GM12878 (cell line): ENCODE data around the gene NGDN. TPM values are rescaled to one million over a fixed set of nuclear protein-coding genes. Genes with fewer than 3 reads are reported as not detected.

ENCODE experiments used
- ATAC-seq: fragments of 200-7000 bp; cut with Tn5 transposase; 3 replicates; pipeline ENCODE4 v1.9.1; 2020; ENCODE audit warnings: mild to moderate bottlenecking, moderate library complexity
- BruUV-seq: library from RNA; stranded (reverse); fragments of 400-500 nt; replicated peaks from 2 replicates; lab custom pipeline; 2021; lab: Mats Ljungman, UMichigan
- CTCF ChIA-PET: fragments of 300-600 bp; sonication (Branson Sonifier 250); formaldehyde crosslinking; extraction: SDS; loops from one replicate; lab custom pipeline; 2021; ENCODE audit warnings: inconsistent platforms; lab: Yijun Ruan, JAX
- POLR2A ChIA-PET: fragments of 350-600 bp; formaldehyde crosslinking; extraction: SDS; loops from one replicate; lab custom pipeline; 2021; ENCODE audit warnings: inconsistent platforms; lab: Charles Lee
- RAD21 ChIA-PET: fragments of 300-600 bp; sonication (Branson Sonifier 250); formaldehyde crosslinking; loops from one replicate; lab custom pipeline; 2023; ENCODE audit warnings: antibody characterized with exemption; ENCODE audit not compliant: unreplicated experiment; lab: Charles Lee
- SMC1A ChIA-PET: fragments of 300-600 bp; sonication (Branson Sonifier 250); formaldehyde crosslinking; loops from one replicate; lab custom pipeline; 2023; ENCODE audit not compliant: unreplicated experiment, uncharacterized antibody; lab: Charles Lee
- DNase-seq: peaks from one replicate; pipeline ENCODE4 v3.0.0-alpha.2; 2011; ENCODE audit warnings: low read depth, low spot score
- FAIRE-seq: peaks from 3 replicates; lab custom pipeline; 2011; peaks lifted over from hg19 to GRCh38; lab: Jason Lieb, UNC
- H2AFZ ChIP-seq: 2 replicates; pipeline ENCODE4 v1.6.0; 2011; ENCODE audit warnings: low read depth, low read length, control low read depth; ENCODE audit not compliant: control insufficient read depth
- H3K27ac ChIP-seq: 2 replicates; pipeline ENCODE4 v1.5.1; 2011; ENCODE audit warnings: control low read depth; ENCODE audit not compliant: control insufficient read depth, insufficient read depth
- H3K27me3 ChIP-seq, 2 experiments: replicated peaks in 1 of 2; 2 replicates each; pipeline versions ENCODE4 v1.6.0 to v1.6.1; 2011; ENCODE audit warnings: low read length in 1 of 2; ENCODE audit not compliant: control insufficient read depth in 2 of 2, insufficient read depth in 2 of 2
- H3K36me3 ChIP-seq, 2 experiments: 2 replicates each; pipeline ENCODE4 v1.5.1; 2011; ENCODE audit warnings: low read length in 1 of 2; ENCODE audit not compliant: control insufficient read depth in 2 of 2, insufficient read depth in 2 of 2
- H3K4me1 ChIP-seq: 2 replicates; pipeline ENCODE4 v1.6.1; 2011; ENCODE audit warnings: mild to moderate bottlenecking, low read length, moderate library complexity, mixed read lengths; ENCODE audit not compliant: control insufficient read depth, insufficient read depth
- H3K4me2 ChIP-seq: 2 replicates; pipeline ENCODE4 v1.6.0; 2011; ENCODE audit warnings: control low read depth; ENCODE audit not compliant: control insufficient read depth, insufficient read depth
- H3K4me3 ChIP-seq: fragments of 200-600 bp; sonication (generic); 2 replicates; pipeline ENCODE4 v1.5.1; 2016
- H3K79me2 ChIP-seq: 2 replicates; pipeline ENCODE4 v1.6.0; 2011; ENCODE audit warnings: low read length; ENCODE audit not compliant: control insufficient read depth, insufficient read depth
- H3K9ac ChIP-seq: 2 replicates; pipeline ENCODE4 v1.8.0; 2011; ENCODE audit warnings: low read length, control low read depth, mixed read lengths; ENCODE audit not compliant: control insufficient read depth, insufficient read depth
- H3K9me3 ChIP-seq: replicated peaks from 3 replicates; pipeline ENCODE4 v1.5.1; 2011; ENCODE audit warnings: mild to moderate bottlenecking, low read length; ENCODE audit not compliant: control insufficient read depth, insufficient read depth
- H4K20me1 ChIP-seq: 2 replicates; pipeline ENCODE4 v1.6.0; 2011; ENCODE audit not compliant: control insufficient read depth, insufficient read depth
- ATF7 ChIP-seq: fragments of 450-650 bp; IDR thresholded peaks from 2 replicates; pipeline ENCODE4 v1.6.1; 2016; ENCODE audit warnings: low read depth, mild to moderate bottlenecking
- CHD1 ChIP-seq: IDR thresholded peaks from 2 replicates; pipeline ENCODE4 v1.6.1; 2012; ENCODE audit warnings: low read depth, low read length, improper control_type of control experiment
- EGR1 ChIP-seq, 2 experiments: IDR thresholded peaks; 1 replicate in 1 of 2; 2 replicates in 1 of 2; pipeline ENCODE4 v1.6.1; 2011 to 2012; ENCODE audit warnings: low read depth in 2 of 2, low read length in 2 of 2, borderline replicate concordance in 1 of 2, mild to moderate bottlenecking in 1 of 2, moderate library complexity in 1 of 2
- ELK1 ChIP-seq: IDR thresholded peaks from 2 replicates; pipeline ENCODE4 v1.6.1; 2012; ENCODE audit warnings: low read depth, low read length, improper control_type of control experiment
- GABPA ChIP-seq: IDR thresholded peaks from 2 replicates; pipeline ENCODE4 v1.6.1; 2014; ENCODE audit warnings: antibody characterized with exemption, low read depth, mild to moderate bottlenecking, inconsistent platforms
- MEF2B ChIP-seq: fragments of 450-650 bp; IDR thresholded peaks from 2 replicates; pipeline ENCODE4 v1.6.1; 2018; ENCODE audit warnings: mild to moderate bottlenecking, moderate library complexity; ENCODE audit not compliant: partially characterized antibody, poor library complexity, severe bottlenecking
- NFYA ChIP-seq: IDR thresholded peaks from 2 replicates; pipeline ENCODE4 v1.6.1; 2011; ENCODE audit warnings: low read depth, mild to moderate bottlenecking, low read length, improper control_type of control experiment, borderline replicate concordance
- NKRF ChIP-seq: fragments of 450-650 bp; conservative IDR thresholded peaks from 2 replicates; pipeline ENCODE4 v1.6.1; 2017; ENCODE audit warnings: mild to moderate bottlenecking, moderate library complexity
- PAX5 ChIP-seq: IDR thresholded peaks from 2 replicates; pipeline ENCODE4 v1.6.1; 2011; ENCODE audit warnings: low read depth, low read length, borderline replicate concordance
- PAX8 ChIP-seq: fragments of 450-650 bp; IDR thresholded peaks from 2 replicates; pipeline ENCODE4 v1.6.1; 2017; ENCODE audit warnings: mild to moderate bottlenecking, moderate library complexity
- SMARCA5 ChIP-seq: fragments of 450-650 bp; IDR thresholded peaks from 2 replicates; pipeline ENCODE4 v1.6.1; 2017; ENCODE audit warnings: mild to moderate bottlenecking
- SREBF2 ChIP-seq: IDR thresholded peaks from 2 replicates; pipeline ENCODE4 v1.6.1; 2012; ENCODE audit warnings: mild to moderate bottlenecking, low read length
- STAT1 ChIP-seq: fragments of 450-650 bp; conservative IDR thresholded peaks from 2 replicates; pipeline ENCODE4 v1.6.1; 2014; ENCODE audit warnings: antibody characterized with exemption, mild to moderate bottlenecking
- ZNF274 ChIP-seq: IDR thresholded peaks from one replicate; pipeline ENCODE4 v1.8.0; 2011; ENCODE audit not compliant: insufficient read length, insufficient read depth
- WGBS: methylation state at CpG from one replicate; pipeline ENCODE4 v1.1.6; 2016; ENCODE audit warnings: low lambda C conversion rate; ENCODE audit not compliant: insufficient replicate concordance, insufficient coverage; ENCODE audit errors: missing lambda C conversion rate; 5-methylcytosine and 5-hydroxymethylcytosine counted together
- in situ Hi-C: fragments of 300-500 bp; cut with MboI; formaldehyde crosslinking; loops from 9 replicates; pipeline ENCODE4 v1.14.3; 2018; ENCODE audit warnings: mixed read lengths
- intact Hi-C: fragments of 100-400 bp; cut with micrococcal nuclease; formaldehyde crosslinking; loops from one replicate; pipeline ENCODE4 v1.14.2; 2022; ENCODE audit not compliant: unreplicated experiment
- polyA plus RNA-seq, 11 experiments: library from polyadenylated mRNA; depleted of rRNA in 4 of 11; unstranded in 6 of 11; stranded (reverse) in 5 of 11; fragments of >200 nt; fragmentation: Nextera tagmentation in 4 of 11; fragmentation: Illumina TruSeq in 1 of 11; extraction: Ambion mirVana in 4 of 11; extraction: Trizol in 1 of 11; gene quantifications; 1 replicate in 1 of 11; 2 replicates in 10 of 11; pipeline versions ENCODE4 v1.2.1 to v1.2.3, GENCODE V29; 2011 to 2016; ENCODE audit warnings: inconsistent platforms in 2 of 11, missing spikeins in 2 of 11, low read depth in 1 of 11
- total RNA-seq, 4 experiments: library from RNA; depleted of rRNA in 3 of 4; stranded (reverse); fragments of >200 nt in 3 of 4; fragmentation: Illumina TruSeq in 1 of 4; extraction: Trizol in 1 of 4; gene quantifications; 2 replicates each; pipeline versions ENCODE4 v1.2.1 to v1.2.3, GENCODE V29; 2013 to 2021
- TF ChIP-seq, protein P1 (sequence below): IDR thresholded peaks from 2 replicates; pipeline ENCODE4 v1.6.1; 2012; ENCODE audit warnings: mild to moderate bottlenecking, low read depth, low read length

NGDN gene
- total and polyA plus RNA-seq, 10 of the 15 experiments (the other 5 are each of a cell fraction or from before 2014, with no cell fraction given), result 40.4 to 163 (median 71.4) TPM

DNA sequence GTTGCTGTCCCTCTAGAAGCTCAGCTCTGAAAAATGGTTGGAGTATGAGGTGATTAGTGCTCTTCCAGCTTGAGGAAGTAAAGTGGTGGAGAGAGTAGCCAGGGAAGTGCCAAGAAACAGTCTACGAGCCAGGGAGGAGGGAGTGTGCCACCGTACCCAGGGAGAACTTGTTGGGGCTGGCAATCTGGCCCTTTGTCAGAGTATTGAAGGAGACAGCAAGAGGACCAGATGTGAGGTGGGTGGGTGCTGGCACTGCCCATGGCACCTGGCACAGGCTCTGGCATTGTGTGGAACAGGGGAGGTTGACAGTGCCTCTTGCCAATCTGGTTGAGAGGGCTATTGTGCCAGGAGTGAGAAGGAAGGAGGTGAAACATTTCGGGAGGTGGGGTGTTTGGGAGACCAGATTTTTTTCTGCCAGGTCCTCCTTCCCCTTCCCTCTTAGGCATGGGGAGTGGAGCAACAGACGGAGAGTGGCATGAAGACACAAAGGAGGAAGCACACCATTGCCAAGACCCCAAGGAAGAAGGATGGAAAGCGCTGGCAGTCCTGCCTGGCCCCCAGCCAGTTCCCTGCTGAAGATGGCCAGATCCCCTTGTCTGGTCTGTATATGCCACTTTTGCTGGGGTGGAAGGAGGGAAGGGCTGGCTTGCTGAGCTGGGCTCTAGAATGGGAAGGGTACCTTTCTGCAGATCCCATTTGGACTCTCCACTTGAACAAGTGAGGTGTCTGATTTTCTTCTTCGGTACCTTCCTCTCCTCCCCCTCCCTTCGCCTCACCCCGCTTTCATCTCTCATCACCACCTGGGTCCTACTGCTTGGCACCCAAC is 44.5 kb downstream of the NGDN start:
- ATAC-seq, result no peak
- H3K36me3 ChIP-seq, result no peaks in the 10 kb centered on the region
- H3K9ac ChIP-seq, result no peak overlapping the region
- H2AFZ ChIP-seq, result no peak overlapping the region
- H3K4me2 ChIP-seq, result no peak overlapping the region
- ChIA-PET POLR2A (no interaction called here), SMC1A (no interaction called here), CTCF (no interaction called here), RAD21 (no interaction called here)
- no peak overlapping the region for H3K4me3 ChIP-seq
- BruUV-seq, result no TSS peak
- no peak for TF ChIP-seq CHD1
- no peak for TF ChIP-seq SREBF2
- no peak for TF ChIP-seq EGR1 (IDR thresholded peaks at IDR 0.05; ENCODE audit: borderline replicate concordance in 1 of 2, low read depth in 2 of 2, low read length in 2 of 2)
- TF ChIP-seq, protein P1, sequence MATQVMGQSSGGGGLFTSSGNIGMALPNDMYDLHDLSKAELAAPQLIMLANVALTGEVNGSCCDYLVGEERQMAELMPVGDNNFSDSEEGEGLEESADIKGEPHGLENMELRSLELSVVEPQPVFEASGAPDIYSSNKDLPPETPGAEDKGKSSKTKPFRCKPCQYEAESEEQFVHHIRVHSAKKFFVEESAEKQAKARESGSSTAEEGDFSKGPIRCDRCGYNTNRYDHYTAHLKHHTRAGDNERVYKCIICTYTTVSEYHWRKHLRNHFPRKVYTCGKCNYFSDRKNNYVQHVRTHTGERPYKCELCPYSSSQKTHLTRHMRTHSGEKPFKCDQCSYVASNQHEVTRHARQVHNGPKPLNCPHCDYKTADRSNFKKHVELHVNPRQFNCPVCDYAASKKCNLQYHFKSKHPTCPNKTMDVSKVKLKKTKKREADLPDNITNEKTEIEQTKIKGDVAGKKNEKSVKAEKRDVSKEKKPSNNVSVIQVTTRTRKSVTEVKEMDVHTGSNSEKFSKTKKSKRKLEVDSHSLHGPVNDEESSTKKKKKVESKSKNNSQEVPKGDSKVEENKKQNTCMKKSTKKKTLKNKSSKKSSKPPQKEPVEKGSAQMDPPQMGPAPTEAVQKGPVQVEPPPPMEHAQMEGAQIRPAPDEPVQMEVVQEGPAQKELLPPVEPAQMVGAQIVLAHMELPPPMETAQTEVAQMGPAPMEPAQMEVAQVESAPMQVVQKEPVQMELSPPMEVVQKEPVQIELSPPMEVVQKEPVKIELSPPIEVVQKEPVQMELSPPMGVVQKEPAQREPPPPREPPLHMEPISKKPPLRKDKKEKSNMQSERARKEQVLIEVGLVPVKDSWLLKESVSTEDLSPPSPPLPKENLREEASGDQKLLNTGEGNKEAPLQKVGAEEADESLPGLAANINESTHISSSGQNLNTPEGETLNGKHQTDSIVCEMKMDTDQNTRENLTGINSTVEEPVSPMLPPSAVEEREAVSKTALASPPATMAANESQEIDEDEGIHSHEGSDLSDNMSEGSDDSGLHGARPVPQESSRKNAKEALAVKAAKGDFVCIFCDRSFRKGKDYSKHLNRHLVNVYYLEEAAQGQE, result no peak
- no peak for TF ChIP-seq ELK1
- TF ChIP-seq NFYA, result no peak
- no peak for TF ChIP-seq SMARCA5
- TF ChIP-seq NKRF, result no peak
- no peak for TF ChIP-seq STAT1
- TF ChIP-seq ATF7, result no peak
- TF ChIP-seq MEF2B, result no peak
- no peak for TF ChIP-seq ZNF274
- no peak for TF ChIP-seq PAX5
- TF ChIP-seq GABPA, result no peak
- no peak for TF ChIP-seq PAX8
- H3K27ac ChIP-seq, result no peak overlapping the region
- H3K79me2 ChIP-seq, result no peaks in the 10 kb centered on the region
- FAIRE-seq, result no peak
- H4K20me1 ChIP-seq, result no peaks in the 10 kb centered on the region
- in situ Hi-C loops, result no loop called here
- WGBS, result 69% methylated on average over 8 of the region's 8 CpGs
- intact Hi-C loops, result no loop called here
- no peaks in the 10 kb centered on the region for H3K4me1 ChIP-seq
- no peak for DNase-seq
- H3K27me3 ChIP-seq, result no peaks in the 10 kb centered on the region
- H3K9me3 ChIP-seq, result no peaks in the 10 kb centered on the region
